RKO (cell line): ENCODE measurements around the gene REXO2.

Source experiments
- DNase-seq: peaks from one replicate; pipeline ENCODE4 v3.0.0-alpha.2; 2016; ENCODE audit warnings: low spot score

REXO2 gene

GRCh38 chr11:114440971-114441763 is 1.9 kb downstream of the REXO2 start:
- peak; percentile 41 for DNase-seq

DNA sequence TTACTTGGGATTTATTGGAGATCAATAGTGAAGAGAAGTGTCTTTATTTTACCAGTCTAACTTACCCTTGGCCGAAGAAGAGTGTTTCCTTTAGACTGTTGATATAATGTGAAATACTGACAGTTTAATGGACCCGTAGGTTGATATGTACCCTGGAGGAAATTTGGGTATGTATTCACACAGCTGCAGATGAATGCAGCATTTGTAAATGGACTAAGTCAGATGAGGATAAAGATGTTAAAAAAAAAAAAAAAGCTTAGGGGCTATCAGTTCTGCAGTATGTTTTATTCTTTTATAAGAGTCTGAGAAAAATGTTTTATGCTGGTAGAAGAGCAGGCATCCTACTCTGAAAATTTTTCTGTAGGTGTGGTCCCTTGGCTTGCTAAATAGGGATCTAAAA is 2.7 kb downstream of the REXO2 start:
- DNase-seq: no peak

DNA sequence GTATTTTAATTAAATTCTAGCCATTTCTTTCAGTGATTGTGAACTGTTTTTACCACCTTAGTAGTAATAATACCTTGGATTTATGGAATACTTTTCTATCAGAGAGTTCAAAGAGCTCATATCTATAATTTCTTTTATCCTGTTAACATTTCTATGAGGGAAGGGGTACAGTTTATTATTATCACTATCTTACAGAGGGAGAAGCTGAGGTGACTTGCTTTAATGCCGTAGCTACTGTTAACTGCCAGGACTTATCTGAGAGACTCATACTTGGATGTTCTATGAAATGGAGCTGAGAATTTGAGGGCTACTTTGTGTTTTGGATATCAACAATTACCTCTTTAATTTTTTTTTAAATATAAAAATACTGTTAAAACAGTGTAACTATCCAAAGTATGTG is 3.3 kb downstream of the REXO2 start:
- no peak for DNase-seq

DNA sequence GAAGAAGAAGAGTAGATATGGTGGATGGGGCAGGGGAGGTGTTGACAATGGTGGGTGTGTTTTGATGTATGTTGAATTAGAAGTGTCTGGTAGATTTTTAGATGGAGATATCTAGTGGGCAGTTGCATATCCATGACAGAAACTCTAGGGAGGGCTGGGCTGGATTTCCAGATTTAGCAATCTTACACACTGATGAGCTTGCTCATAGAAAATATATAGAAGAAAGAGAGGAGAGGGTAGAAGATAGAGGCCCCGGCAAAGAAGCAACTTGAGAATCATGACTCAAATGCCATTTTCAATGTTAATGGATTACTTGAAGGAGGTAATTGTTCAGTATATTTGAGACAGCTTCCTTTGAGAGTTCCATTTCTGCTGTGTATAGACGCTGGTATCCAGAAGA is 8.2 kb downstream of the REXO2 start:
- no peak for DNase-seq

DNA sequence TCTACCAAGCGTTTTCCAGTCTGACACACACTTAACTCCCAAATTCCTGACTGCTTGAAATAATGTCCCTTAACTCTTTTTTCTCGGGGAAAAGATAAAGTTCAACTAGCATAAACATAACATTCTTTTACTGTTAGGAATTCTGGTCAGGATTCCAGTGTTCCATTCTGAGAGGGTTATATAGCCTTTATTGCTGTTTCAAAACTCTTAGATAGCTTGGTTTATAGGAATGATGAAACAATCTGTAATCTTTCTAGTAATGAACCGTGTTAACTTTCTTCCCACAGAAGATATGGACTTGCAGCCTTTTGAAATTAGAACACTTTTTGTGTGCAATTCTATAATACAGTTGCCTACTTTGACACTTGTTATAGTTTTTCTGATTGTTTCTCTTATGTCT is 8.6 kb downstream of the REXO2 start:
- DNase-seq: no peak

DNA sequence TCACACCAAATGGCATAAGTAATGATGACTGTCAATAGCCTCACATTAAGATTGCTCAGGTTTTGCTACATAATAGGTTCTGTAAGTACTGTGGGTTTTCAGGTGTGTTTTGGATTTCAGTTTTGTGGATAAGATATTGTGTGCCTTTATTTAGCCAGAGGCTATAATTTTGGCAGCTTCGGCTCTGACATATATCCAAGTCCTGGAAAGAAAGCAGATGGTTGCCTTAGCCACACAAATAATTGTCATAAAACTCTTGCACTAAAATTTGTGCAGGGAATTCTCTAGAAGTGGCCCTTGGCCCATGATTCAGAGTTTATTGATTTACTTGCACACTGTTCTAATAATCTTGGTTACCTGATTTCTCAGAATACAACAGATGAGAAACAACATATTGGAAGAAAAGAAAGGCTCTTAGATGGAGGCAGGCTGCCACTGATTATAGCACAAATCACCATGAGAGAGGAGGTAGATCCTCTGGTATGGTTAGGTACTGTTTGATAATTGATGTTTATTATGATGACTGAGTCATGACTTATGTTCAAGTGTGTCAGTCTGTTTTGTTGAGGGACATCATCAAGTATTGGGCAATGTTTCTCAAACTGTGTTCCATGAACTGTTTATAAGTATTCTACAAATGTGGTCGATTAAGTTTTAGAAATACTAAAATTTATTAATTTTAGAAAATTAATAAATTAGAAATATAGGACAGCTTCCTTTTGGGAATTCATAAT is 9.6 kb downstream of the REXO2 start:
- DNase-seq: peak; percentile 5

DNA sequence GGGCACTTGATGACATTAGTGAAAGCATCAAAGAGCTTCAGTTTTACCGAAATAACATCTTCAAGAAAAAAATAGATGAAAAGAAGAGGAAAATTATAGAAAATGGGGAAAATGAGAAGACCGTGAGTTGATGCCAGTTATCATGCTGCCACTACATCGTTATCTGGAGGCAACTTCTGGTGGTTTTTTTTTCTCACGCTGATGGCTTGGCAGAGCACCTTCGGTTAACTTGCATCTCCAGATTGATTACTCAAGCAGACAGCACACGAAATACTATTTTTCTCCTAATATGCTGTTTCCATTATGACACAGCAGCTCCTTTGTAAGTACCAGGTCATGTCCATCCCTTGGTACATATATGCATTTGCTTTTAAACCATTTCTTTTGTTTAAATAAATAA is 10.6 kb downstream of the REXO2 start:
- no peak for DNase-seq

- no peak for DNase-seq
Observed at GRCh38 chr11:114452399-114452798, 13.1 kb downstream of the REXO2 start.

DNA sequence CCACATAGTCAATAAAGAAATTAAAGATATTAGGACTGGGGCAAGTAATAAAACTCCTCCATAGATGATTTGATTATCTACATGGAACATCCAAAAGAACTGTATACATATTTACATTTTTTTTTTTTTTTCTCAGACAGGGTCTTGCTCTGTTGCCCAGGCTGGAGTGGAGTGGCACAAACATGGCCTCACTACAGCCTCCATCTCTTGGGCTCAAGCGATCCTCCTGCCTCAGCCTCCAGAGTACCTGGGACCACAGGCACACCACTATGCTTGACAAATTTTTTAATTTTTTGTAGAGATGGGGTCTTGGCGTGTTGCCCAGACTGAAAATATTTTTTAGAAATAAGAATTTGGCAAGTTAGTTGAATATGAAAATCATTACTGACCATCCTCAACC is 24.7 kb downstream of the REXO2 start:
- DNase-seq: no peak

DNA sequence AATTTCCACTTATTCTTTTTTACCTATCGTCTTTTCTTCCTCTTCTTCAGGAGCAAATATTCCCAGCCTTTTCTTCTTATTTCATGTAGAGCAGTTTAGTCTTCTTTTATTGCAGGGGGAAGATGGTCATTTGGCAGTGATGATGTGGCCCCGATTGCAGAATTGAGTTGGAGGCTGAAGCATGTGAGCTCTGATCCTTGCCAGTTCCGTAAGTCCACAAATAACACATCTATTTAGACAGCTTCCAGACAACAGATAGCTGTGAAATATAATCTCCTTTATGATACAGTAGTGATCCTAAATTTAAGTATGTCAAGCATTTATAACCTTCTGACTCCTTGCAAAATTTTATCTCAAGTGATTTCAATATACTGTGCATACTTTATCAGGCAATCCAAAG is 27.5 kb downstream of the REXO2 start:
- DNase-seq: no peak

DNA sequence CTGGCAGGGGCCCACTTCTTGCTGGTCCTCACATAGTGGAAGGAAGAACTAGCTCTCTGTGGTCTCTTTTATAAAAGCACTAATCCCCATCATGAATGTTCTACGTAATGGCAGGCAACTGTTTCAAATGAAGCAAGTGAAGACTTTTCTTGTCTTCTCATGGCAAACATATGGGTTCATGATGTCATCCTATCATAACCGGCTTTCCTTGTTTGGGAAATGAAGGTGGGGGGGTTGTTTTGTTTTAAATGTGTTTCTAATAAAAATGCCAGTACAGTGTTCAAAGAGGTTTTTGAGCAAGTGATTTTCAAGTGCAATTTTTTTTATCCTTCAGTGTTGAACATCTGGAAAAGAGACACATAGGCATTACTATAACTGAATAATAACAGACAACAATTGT is 33.4 kb downstream of the REXO2 start:
- no peak for DNase-seq

GRCh38 chr11:114478001-114478410 is 38.7 kb downstream of the REXO2 start:
- no peak for DNase-seq

GRCh38 chr11:114478768-114479167 is 39.5 kb downstream of the REXO2 start:
- peak; percentile 5 for DNase-seq

DNA sequence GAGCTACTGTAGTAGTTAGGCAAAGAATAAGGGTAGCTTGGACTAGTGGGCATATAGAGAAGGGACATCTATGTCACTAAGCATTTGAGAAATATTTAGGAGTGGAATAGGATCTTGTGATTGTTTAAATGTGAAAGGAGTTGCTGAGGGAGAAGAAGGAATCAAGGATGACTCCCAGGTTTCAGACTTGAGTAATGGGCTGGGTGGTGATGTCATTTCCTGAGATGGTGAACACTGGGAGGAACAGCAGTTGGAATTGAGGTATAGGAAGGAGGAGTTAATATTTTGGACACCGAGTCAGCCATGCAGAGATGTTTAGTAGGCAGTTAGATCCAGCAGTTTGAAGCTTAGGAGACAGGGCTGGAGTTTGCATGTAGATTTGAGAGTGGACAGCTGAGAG is 40.1 kb downstream of the REXO2 start:
- DNase-seq: peak; percentile 19

DNA sequence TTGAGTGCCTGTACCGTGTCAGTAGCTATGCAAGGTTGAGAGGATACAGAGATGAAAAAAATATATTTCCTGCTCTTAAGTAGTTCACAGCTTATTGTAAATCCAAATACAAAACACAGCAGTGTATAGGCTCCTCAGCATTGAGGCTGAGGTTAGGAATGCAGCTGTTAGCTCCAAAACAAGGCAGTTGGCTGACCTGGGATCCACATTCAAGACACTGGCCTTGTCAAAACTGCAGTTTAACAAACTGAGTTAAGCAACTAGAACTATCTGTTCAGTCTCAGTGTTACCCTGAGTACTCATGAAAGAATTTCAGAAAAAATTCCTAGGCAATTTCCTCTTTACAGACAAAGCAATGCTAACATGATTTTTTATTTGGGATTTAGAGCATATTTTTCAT is 42.8 kb downstream of the REXO2 start:
- DNase-seq: no peak

DNA sequence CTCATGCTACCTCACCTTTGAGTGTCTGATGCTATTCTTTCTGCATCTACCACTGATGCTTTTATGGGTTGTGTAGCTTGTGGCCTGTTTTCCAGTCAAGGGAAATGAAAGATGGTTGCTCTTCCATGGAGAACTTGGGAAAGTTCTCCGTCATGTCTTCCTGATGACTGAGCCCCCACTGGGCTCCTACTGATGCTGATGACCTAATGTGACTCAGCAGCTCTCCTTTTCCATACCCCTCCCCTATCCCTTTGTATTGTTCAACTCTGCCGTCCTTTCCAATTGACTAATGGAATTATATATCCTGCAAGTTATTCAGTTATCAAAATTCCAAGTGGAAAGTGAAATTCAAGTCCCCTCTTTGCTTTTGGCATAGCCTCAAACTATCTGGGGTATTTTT is 44.7 kb downstream of the REXO2 start:
- no peak for DNase-seq

DNA sequence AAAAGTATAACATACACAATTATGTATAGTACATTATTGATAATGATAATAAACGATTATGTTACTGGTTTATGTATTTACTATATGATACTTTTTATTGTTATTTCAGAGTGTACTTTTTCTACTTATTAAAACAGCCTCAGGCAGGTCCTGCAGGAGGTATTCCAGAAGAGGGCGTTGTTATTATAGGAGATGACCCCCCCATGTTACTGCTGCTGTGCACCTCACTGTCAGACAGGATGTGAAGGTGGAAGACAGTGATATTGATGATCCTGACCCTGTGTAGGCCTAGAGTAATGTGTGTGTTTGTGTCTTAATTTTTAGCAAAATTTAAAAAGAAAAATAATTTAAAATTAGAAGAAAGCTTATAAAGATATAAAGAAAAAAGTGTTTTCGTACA is 57.6 kb downstream of the REXO2 start:
- DNase-seq: no peak

DNA sequence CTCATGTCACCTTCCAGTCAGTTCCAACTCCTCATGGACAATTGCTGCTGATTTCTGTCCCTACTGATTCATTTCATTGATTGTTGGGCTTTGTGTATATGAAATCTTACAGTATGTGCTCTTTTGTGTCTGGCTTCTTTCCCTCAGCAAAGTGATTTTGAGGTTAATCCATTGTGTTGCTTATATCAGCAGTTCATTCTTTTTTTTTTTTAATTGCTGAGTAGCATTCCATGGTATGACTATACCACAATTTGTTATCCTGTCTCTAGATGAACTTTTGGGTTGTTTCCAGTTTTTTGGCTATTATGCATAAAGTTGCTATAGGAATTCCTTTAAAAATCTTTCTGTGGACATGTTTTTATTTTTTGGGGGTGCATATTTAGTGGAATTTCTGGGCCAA is 60.5 kb downstream of the REXO2 start:
- DNase-seq: no peak
